Neural cell (in vitro differentiated cells): Measurements from ENCODE around the gene MEDAG. TPM values are rescaled to one million over a fixed set of nuclear protein-coding genes. Genes with fewer than 3 reads are reported as not detected.

Experiments
- H2AFZ ChIP-seq: fragments of 200-600, 300-800 bp; sonication (generic), shearing (Covaris generic); 2 replicates; pipeline ENCODE4 v1.6.0; 2014; ENCODE audit warnings: low read depth, mild to moderate bottlenecking, antibody characterized with exemption, low read length, moderate library complexity
- H3F3A ChIP-seq: fragments of 200-600 bp; shearing (Covaris generic); 2 replicates; pipeline ENCODE4 v1.6.1; 2016; ENCODE audit warnings: mild to moderate bottlenecking, moderate library complexity, mixed read lengths, antibody characterized with exemption, low read length; ENCODE audit not compliant: insufficient read depth, poor library complexity, severe bottlenecking
- H3K27ac ChIP-seq: fragments of 200-600, 300-800 bp; sonication (generic), shearing (Covaris generic); 2 replicates; pipeline ENCODE4 v1.5.1; 2014; ENCODE audit warnings: mild to moderate bottlenecking, low read length, moderate library complexity
- H3K27me3 ChIP-seq: fragments of 300-800, 200-600 bp; sonication (generic), shearing (Covaris generic); 2 replicates; pipeline ENCODE4 v1.6.0; 2014; ENCODE audit warnings: mild to moderate bottlenecking, low read depth, low read length, moderate library complexity; ENCODE audit not compliant: insufficient read depth
- H3K36me3 ChIP-seq: fragments of 300-800, 200-600 bp; sonication (generic), shearing (Covaris generic); 2 replicates; pipeline ENCODE4 v1.5.1; 2014; ENCODE audit warnings: mild to moderate bottlenecking, antibody characterized with exemption, low read length, moderate library complexity; ENCODE audit not compliant: insufficient read depth
- H3K4me2 ChIP-seq: fragments of 300-800, 200-600 bp; sonication (generic), shearing (Covaris generic); 2 replicates; pipeline ENCODE4 v1.6.0; 2014; ENCODE audit warnings: mild to moderate bottlenecking, low read length
- H3K4me3 ChIP-seq: fragments of 300-800, 200-600 bp; sonication (generic), shearing (Covaris generic); 2 replicates; pipeline ENCODE4 v1.5.1; 2014; ENCODE audit warnings: mild to moderate bottlenecking, low read length, moderate library complexity
- H3K79me2 ChIP-seq: fragments of 200-600 bp; shearing (Covaris generic); replicated peaks from 2 replicates; pipeline ENCODE4 v1.6.0; 2014; ENCODE audit warnings: mild to moderate bottlenecking, low read length, moderate library complexity; ENCODE audit not compliant: insufficient read depth
- H3K9ac ChIP-seq: fragments of 300-800, 200-600 bp; sonication (generic), shearing (Covaris generic); 2 replicates; pipeline ENCODE4 v1.6.1; 2016; ENCODE audit warnings: mild to moderate bottlenecking, low read length, mixed read lengths
- H3K9me2 ChIP-seq: fragments of 200-600 bp; shearing (Covaris generic); 2 replicates; pipeline ENCODE4 v1.6.1; 2016; ENCODE audit warnings: mild to moderate bottlenecking, low read length, mixed read lengths; ENCODE audit not compliant: insufficient read depth
- H3K9me3 ChIP-seq: fragments of 200-600, 300-800 bp; sonication (generic), shearing (Covaris generic); 2 replicates; pipeline ENCODE4 v1.6.1; 2016; ENCODE audit warnings: mild to moderate bottlenecking, mixed run types, low read length, moderate library complexity, mixed read lengths
- H4K20me1 ChIP-seq: fragments of 200-600 bp; shearing (Covaris generic); 2 replicates; pipeline ENCODE4 v1.6.1; 2016; ENCODE audit warnings: mild to moderate bottlenecking, mixed run types; ENCODE audit not compliant: insufficient read depth
- EP300 ChIP-seq: fragments of 450-650 bp; conservative IDR thresholded peaks from 2 replicates; pipeline ENCODE4 v1.6.1; 2014; ENCODE audit warnings: antibody characterized with exemption, mild to moderate bottlenecking, moderate library complexity; ENCODE audit not compliant: poor library complexity, severe bottlenecking
- EZH2 ChIP-seq: fragments of 200-600, 300-800 bp; shearing (Covaris generic), sonication (generic); IDR thresholded peaks from 2 replicates; pipeline ENCODE4 v1.6.1; 2014; ENCODE audit warnings: antibody characterized with exemption, low read length, borderline replicate concordance, mild to moderate bottlenecking; ENCODE audit not compliant: insufficient read depth, poor library complexity, severe bottlenecking
- MXI1 ChIP-seq: fragments of 450-650 bp; conservative IDR thresholded peaks from 2 replicates; pipeline ENCODE4 v1.6.1; 2014; ENCODE audit warnings: antibody characterized with exemption, mild to moderate bottlenecking; ENCODE audit not compliant: poor library complexity, severe bottlenecking
- POLR2AphosphoS5 ChIP-seq: IDR thresholded peaks from 2 replicates; pipeline ENCODE4 v1.6.1; 2012
- RAD21 ChIP-seq: fragments of 450-650 bp; conservative IDR thresholded peaks from 2 replicates; pipeline ENCODE4 v1.6.1; 2014; ENCODE audit warnings: antibody characterized with exemption, mild to moderate bottlenecking, moderate library complexity
- SMC3 ChIP-seq: fragments of 450-650 bp; conservative IDR thresholded peaks from 2 replicates; pipeline ENCODE4 v1.6.1; 2014; ENCODE audit warnings: antibody characterized with exemption, mild to moderate bottlenecking, moderate library complexity; ENCODE audit not compliant: poor library complexity
- TAF1 ChIP-seq: IDR thresholded peaks from 2 replicates; pipeline ENCODE4 v1.6.1; 2012; ENCODE audit warnings: low read depth
- polyA plus RNA-seq: library from polyadenylated mRNA; depleted of rRNA; stranded (reverse); fragments of >200 nt; gene quantifications from 2 replicates; pipeline ENCODE4 v1.2.3, GENCODE V29; 2014
- TF ChIP-seq, protein P1 (sequence below): fragments of 450-650 bp; IDR thresholded peaks from 2 replicates; pipeline ENCODE4 v1.5.1; 2014; ENCODE audit warnings: antibody characterized with exemption, mild to moderate bottlenecking, moderate library complexity; ENCODE audit not compliant: poor library complexity, severe bottlenecking
- TF ChIP-seq, protein P2 (sequence below): IDR thresholded peaks from 2 replicates; pipeline ENCODE4 v1.6.1; 2012; ENCODE audit warnings: borderline replicate concordance

Gene MEDAG
- polyA plus RNA-seq, 1 donor from 2014 or later = not detected

DNA sequence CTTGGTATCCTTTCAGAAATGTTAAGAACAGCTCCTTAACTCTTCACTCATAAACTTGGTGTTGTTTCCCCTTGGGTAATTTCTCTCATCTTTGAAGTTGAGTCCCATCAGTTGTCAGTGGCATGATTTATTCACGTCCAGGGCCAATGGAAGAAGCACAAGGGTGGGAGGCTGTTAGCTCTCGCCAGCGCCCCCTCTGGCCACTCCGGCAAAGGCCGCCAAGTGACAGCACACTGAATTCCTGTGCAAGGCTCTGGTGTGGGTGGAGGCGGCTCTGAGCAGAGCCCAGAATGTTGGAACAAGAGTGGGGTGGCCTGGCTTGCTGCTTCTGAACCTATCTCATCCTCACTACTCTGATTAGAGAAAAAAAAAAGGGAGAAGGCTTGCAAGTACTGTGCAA lies 13.1 kb upstream of the MEDAG start:
- Histone ChIP-seq H2AFZ (no peak overlapping the region), H3K36me3 (no peaks in the 10 kb centered on the region), H3K9me3 (no peaks in the 10 kb centered on the region), H3K9ac (no peak overlapping the region), H3K4me2 (no peak overlapping the region), H3K27ac (no peak overlapping the region), H3K9me2 (no peaks in the 10 kb centered on the region), H4K20me1 (no peaks in the 10 kb centered on the region), H3K79me2 (no peaks in the 10 kb centered on the region), H3K4me3 (no peak overlapping the region), H3K27me3 (no peaks in the 10 kb centered on the region), H3F3A (no peaks in the 10 kb centered on the region)
- TF ChIP-seq EZH2 (no peak), MXI1 (no peak), RAD21 (no peak), TAF1 (no peak), SMC3 (no peak), POLR2AphosphoS5 (no peak)
- TF ChIP-seq, protein P1, sequence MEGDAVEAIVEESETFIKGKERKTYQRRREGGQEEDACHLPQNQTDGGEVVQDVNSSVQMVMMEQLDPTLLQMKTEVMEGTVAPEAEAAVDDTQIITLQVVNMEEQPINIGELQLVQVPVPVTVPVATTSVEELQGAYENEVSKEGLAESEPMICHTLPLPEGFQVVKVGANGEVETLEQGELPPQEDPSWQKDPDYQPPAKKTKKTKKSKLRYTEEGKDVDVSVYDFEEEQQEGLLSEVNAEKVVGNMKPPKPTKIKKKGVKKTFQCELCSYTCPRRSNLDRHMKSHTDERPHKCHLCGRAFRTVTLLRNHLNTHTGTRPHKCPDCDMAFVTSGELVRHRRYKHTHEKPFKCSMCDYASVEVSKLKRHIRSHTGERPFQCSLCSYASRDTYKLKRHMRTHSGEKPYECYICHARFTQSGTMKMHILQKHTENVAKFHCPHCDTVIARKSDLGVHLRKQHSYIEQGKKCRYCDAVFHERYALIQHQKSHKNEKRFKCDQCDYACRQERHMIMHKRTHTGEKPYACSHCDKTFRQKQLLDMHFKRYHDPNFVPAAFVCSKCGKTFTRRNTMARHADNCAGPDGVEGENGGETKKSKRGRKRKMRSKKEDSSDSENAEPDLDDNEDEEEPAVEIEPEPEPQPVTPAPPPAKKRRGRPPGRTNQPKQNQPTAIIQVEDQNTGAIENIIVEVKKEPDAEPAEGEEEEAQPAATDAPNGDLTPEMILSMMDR = no peak
- TF ChIP-seq, protein P2, sequence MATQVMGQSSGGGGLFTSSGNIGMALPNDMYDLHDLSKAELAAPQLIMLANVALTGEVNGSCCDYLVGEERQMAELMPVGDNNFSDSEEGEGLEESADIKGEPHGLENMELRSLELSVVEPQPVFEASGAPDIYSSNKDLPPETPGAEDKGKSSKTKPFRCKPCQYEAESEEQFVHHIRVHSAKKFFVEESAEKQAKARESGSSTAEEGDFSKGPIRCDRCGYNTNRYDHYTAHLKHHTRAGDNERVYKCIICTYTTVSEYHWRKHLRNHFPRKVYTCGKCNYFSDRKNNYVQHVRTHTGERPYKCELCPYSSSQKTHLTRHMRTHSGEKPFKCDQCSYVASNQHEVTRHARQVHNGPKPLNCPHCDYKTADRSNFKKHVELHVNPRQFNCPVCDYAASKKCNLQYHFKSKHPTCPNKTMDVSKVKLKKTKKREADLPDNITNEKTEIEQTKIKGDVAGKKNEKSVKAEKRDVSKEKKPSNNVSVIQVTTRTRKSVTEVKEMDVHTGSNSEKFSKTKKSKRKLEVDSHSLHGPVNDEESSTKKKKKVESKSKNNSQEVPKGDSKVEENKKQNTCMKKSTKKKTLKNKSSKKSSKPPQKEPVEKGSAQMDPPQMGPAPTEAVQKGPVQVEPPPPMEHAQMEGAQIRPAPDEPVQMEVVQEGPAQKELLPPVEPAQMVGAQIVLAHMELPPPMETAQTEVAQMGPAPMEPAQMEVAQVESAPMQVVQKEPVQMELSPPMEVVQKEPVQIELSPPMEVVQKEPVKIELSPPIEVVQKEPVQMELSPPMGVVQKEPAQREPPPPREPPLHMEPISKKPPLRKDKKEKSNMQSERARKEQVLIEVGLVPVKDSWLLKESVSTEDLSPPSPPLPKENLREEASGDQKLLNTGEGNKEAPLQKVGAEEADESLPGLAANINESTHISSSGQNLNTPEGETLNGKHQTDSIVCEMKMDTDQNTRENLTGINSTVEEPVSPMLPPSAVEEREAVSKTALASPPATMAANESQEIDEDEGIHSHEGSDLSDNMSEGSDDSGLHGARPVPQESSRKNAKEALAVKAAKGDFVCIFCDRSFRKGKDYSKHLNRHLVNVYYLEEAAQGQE = no peak

DNA sequence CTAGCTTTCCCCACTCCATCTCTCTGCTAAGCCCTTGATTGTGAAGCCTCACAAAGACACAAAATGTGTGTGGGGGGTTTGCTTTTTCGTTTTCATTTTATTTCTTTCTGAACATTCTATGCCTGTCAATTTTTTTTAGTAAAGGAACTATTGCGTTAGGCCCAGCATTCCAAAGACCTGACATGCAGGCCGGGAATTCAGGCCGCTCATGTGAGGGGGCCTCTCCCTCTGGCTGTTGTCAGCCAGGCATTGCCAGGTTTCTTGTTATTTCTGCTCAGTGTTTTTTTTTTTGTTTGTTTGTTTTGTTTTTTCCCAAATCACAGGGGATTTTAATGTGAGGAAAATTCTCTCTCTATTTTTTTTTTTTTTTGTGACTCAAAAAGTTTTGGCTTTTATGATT lies 10.3 kb upstream of the MEDAG start:
- Histone ChIP-seq H3F3A (no peaks in the 10 kb centered on the region), H3K4me2 (no peak overlapping the region), H3K27me3 (no peaks in the 10 kb centered on the region), H3K4me3 (no peak overlapping the region), H2AFZ (no peak overlapping the region), H3K9me3 (no peaks in the 10 kb centered on the region), H3K9me2 (no peaks in the 10 kb centered on the region), H3K9ac (no peak overlapping the region), H4K20me1 (no peaks in the 10 kb centered on the region), H3K36me3 (no peaks in the 10 kb centered on the region), H3K79me2 (no peaks in the 10 kb centered on the region), H3K27ac (no peak overlapping the region)
- TF ChIP-seq, protein P2 = no peak
- TF ChIP-seq SMC3 (no peak), RAD21 (no peak), MXI1 (no peak), EZH2 (no peak), POLR2AphosphoS5 (no peak), TAF1 (no peak), EP300 (no peak)
- TF ChIP-seq, protein P1 = no peak
